B cell (primary cell): ENCODE measurements around the gene ZFAND6. TPM values are rescaled to one million over a fixed set of nuclear protein-coding genes. Genes with fewer than 3 reads are reported as not detected.

Experiments used
- ATAC-seq: fragments of 200-7000 bp; cut with Tn5 transposase; one replicate; pipeline ENCODE4 v1.10.0; 2021; ENCODE audit warnings: low read depth, mild to moderate bottlenecking, moderate number of reproducible peaks, moderate library complexity
- CTCF ChIA-PET: fragments of 350-600 bp; sonication (Branson Sonifier 250); formaldehyde crosslinking; loops from one replicate; lab custom pipeline; 2021; ENCODE audit warnings: antibody characterized with exemption, inconsistent platforms; lab: Charles Lee
- POLR2A ChIA-PET: fragments of 350-600 bp; sonication (Branson Sonifier 250); formaldehyde crosslinking; loops from one replicate; lab custom pipeline; 2021; ENCODE audit warnings: antibody characterized with exemption; lab: Charles Lee
- DNase-seq: peaks from one replicate; pipeline ENCODE4 v3.0.0; 2013
- H2AFZ ChIP-seq: 2 replicates; pipeline ENCODE4 v1.6.1; 2012; ENCODE audit warnings: mild to moderate bottlenecking, low read depth, low read length; ENCODE audit not compliant: insufficient read depth, poor library complexity, severe bottlenecking
- H3K27ac ChIP-seq, 2 donors: 1 replicate in 1 of 2; 2 replicates in 1 of 2; pipeline ENCODE4 v1.5.1; 2012 to 2013; ENCODE audit warnings: low read length in 2 of 2, mild to moderate bottlenecking in 2 of 2, moderate library complexity in 1 of 2
- H3K27me3 ChIP-seq, 4 experiments: fragments of 200-600 bp in 1 of 4; sonication (generic) in 1 of 4; replicated peaks in 1 of 4; 1 replicate in 2 of 4; 2 replicates in 2 of 4; pipeline versions ENCODE4 v1.6.1 to v1.7.0; 2013 to 2016; ENCODE audit warnings: low read length in 3 of 4, mild to moderate bottlenecking in 2 of 4, mixed read lengths in 1 of 4, moderate library complexity in 1 of 4; ENCODE audit not compliant: insufficient read depth in 4 of 4, control insufficient read depth in 3 of 4; ENCODE audit errors: control extremely low read depth in 1 of 4
- H3K36me3 ChIP-seq, 2 experiments: replicated peaks in 1 of 2; 1 replicate in 1 of 2; 2 replicates in 1 of 2; pipeline versions ENCODE4 v1.6.1 to v1.7.1; 2013; ENCODE audit warnings: low read length in 1 of 2; ENCODE audit not compliant: insufficient read depth in 2 of 2, control insufficient read depth in 1 of 2; ENCODE audit errors: control extremely low read depth in 1 of 2, extremely low read depth in 1 of 2
- H3K4me1 ChIP-seq, 2 donors: fragments of 200-600 bp in 1 of 2; sonication (generic) in 1 of 2; 1 replicate in 1 of 2; 2 replicates in 1 of 2; pipeline versions ENCODE4 v1.5.1 to v1.6.1; 2013 to 2017; ENCODE audit warnings: low read length in 2 of 2; ENCODE audit not compliant: control insufficient read depth in 2 of 2, insufficient read depth in 2 of 2
- H3K4me2 ChIP-seq: replicated peaks from 2 replicates; pipeline ENCODE3; 2012; ENCODE audit warnings: mild to moderate bottlenecking, low read depth, low read length; ENCODE audit not compliant: poor library complexity, severe bottlenecking
- H3K4me3 ChIP-seq, 5 experiments: fragments of 200-600 bp in 1 of 5; sonication (generic) in 1 of 5; 1 replicate in 3 of 5; 2 replicates in 2 of 5; pipeline versions ENCODE4 v1.5.1 to v1.7.0; 2011 to 2016; ENCODE audit warnings: low read length in 4 of 5, mild to moderate bottlenecking in 4 of 5, low read depth in 2 of 5, control low read depth in 1 of 5, moderate library complexity in 1 of 5; ENCODE audit not compliant: insufficient read depth in 1 of 5; ENCODE audit errors: control extremely low read depth in 1 of 5, extremely low read depth in 1 of 5
- H3K79me2 ChIP-seq: fragments of 200-600 bp; sonication (generic); one replicate; pipeline ENCODE4 v1.6.0; 2016; ENCODE audit warnings: low read length; ENCODE audit not compliant: control insufficient read depth, insufficient read depth
- H3K9ac ChIP-seq: fragments of 200-600 bp; sonication (generic); 2 replicates; pipeline ENCODE4 v1.6.1; 2017; ENCODE audit warnings: mild to moderate bottlenecking, low read length, moderate library complexity
- H3K9me3 ChIP-seq, 3 donors: one replicate each; pipeline versions ENCODE4 v1.6.1 to v1.7.1; 2013; ENCODE audit warnings: low read length in 2 of 3; ENCODE audit not compliant: control insufficient read depth in 2 of 3, insufficient read depth in 1 of 3; ENCODE audit errors: control extremely low read depth in 1 of 3
- H4K20me1 ChIP-seq: 2 replicates; pipeline ENCODE4 v1.6.0; 2012; ENCODE audit warnings: mild to moderate bottlenecking, low read length; ENCODE audit not compliant: insufficient read depth, control insufficient read depth, poor library complexity, severe bottlenecking
- H3K27ac Mint-ChIP-seq: one replicate; pipeline ENCODE4 v1.8.0; 2021; ENCODE audit warnings: mixed read lengths
- H3K27me3 Mint-ChIP-seq: one replicate; pipeline ENCODE4 v1.8.0; 2021; ENCODE audit warnings: mixed read lengths
- H3K4me1 Mint-ChIP-seq: one replicate; pipeline ENCODE4 v1.8.0; 2021; ENCODE audit warnings: mixed read lengths
- H3K4me3 Mint-ChIP-seq: one replicate; pipeline ENCODE4 v1.8.0; 2021; ENCODE audit warnings: mixed read lengths
- H3K9me3 Mint-ChIP-seq: one replicate; pipeline ENCODE4 v1.8.0; 2022; ENCODE audit warnings: mixed read lengths; ENCODE audit not compliant: insufficient read depth
- CTCF ChIP-seq: fragments of 200-600 bp; IDR thresholded peaks from one replicate; pipeline ENCODE4 v1.8.0; 2022; ENCODE audit warnings: antibody characterized with exemption, mild to moderate bottlenecking
- EZH2 ChIP-seq: IDR thresholded peaks from 2 replicates; pipeline ENCODE4 v1.6.1; 2012; ENCODE audit warnings: borderline replicate concordance, low read depth, mild to moderate bottlenecking, moderate library complexity, low read length; ENCODE audit not compliant: insufficient read depth, poor library complexity, severe bottlenecking
- WGBS: methylation state at CpG from one replicate; pipeline ENCODE4 v1.1.5; 2013; ENCODE audit warnings: missing lambda C conversion rate; ENCODE audit not compliant: insufficient coverage; 5-methylcytosine and 5-hydroxymethylcytosine counted together
- intact Hi-C: fragments of 100-400 bp; cut with micrococcal nuclease; formaldehyde crosslinking; loops from one replicate; pipeline ENCODE4 v1.10.0; 2022
- polyA plus RNA-seq: library from polyadenylated mRNA; depleted of rRNA; stranded (reverse); fragments of >200 nt; gene quantifications from 2 replicates; pipeline ENCODE4 v1.2.3, GENCODE V29; 2012
- total RNA-seq, 2 donors: library from RNA; stranded (reverse); fragments of 120-200 nt in 1 of 2; gene quantifications; 1 replicate in 1 of 2; 2 replicates in 1 of 2; pipeline versions ENCODE4 v1.2.3 to v1.2.4, GENCODE V29; 2013 to 2022

Gene ZFAND6
- total and polyA plus RNA-seq, 2 donors (not counting 1 experiment from before 2014, with no cell fraction given) = 60.6 to 144 TPM

- no peak overlapping the region for H3K27ac ChIP-seq
- peaks cover 0 to 3% (median 2%) of the 10 kb centered on the region in 3 donors for H3K9me3 ChIP-seq
- H3K9me3 Mint-ChIP-seq = no peaks in the 10 kb centered on the region
- ATAC-seq = no peak
- no CpG with 5 or more reads among the region's 4 CpGs for WGBS
- H3K4me1 ChIP-seq = no peaks in the 10 kb centered on the region
- ChIA-PET POLR2A (interaction anchor here (0.6 kb wide), 1 partner anchor 123 kb away, joined by 3 read pairs; no protein-coding TSS in a partner anchor), CTCF (no interaction called here)
- H3K4me3 Mint-ChIP-seq = no peak overlapping the region
- TF ChIP-seq EZH2 (no peak), CTCF (no peak)
- intact Hi-C loops = no loop called here
- H3K36me3 ChIP-seq = peaks cover 0 to 11% of the 10 kb centered on the region in 2 experiments
- no peak overlapping the region for H3K9ac ChIP-seq
- H3K4me2 ChIP-seq = no peak overlapping the region
- H3K27ac Mint-ChIP-seq = no peak overlapping the region
- H2AFZ ChIP-seq = no peak overlapping the region
- H3K79me2 ChIP-seq = no peaks in the 10 kb centered on the region
- no peak overlapping the region for H3K4me3 ChIP-seq
- H3K27me3 ChIP-seq = no peaks in the 10 kb centered on the region
- H3K4me1 Mint-ChIP-seq = no peaks in the 10 kb centered on the region
- DNase-seq = no peak
- H3K27me3 Mint-ChIP-seq = no peaks in the 10 kb centered on the region
- H4K20me1 ChIP-seq = no peaks in the 10 kb centered on the region
Measured at GRCh38 chr15:80140909-80141308, 81.4 kb downstream of the ZFAND6 start.

GRCh38 chr15:80141916-80142598, 82.6 kb downstream of the ZFAND6 start:
- Histone ChIP-seq H3K9me3 (peaks cover 0 to 3% (median 2%) of the 10 kb centered on the region in 3 donors), H3K9ac (no peak overlapping the region), H4K20me1 (no peaks in the 10 kb centered on the region), H3K4me2 (no peak overlapping the region), H3K79me2 (no peaks in the 10 kb centered on the region), H3K4me3 (no peak overlapping the region), H3K27ac (no peak overlapping the region), H3K27me3 (no peaks in the 10 kb centered on the region), H3K36me3 (peaks cover 0 to 4% of the 10 kb centered on the region in 2 experiments), H3K4me1 (no peaks in the 10 kb centered on the region), H2AFZ (no peak overlapping the region)
- no peak overlapping the region for H3K27ac Mint-ChIP-seq
- POLR2A ChIA-PET = interaction anchor here (0.7 kb wide), 1 partner anchor 124 kb away, joined by 3 read pairs; no protein-coding TSS in a partner anchor
- H3K4me3 Mint-ChIP-seq = no peak overlapping the region
- no peak for DNase-seq
- CTCF ChIA-PET = no interaction called here
- TF ChIP-seq EZH2 (no peak), CTCF (no peak)
- intact Hi-C loops = no loop called here
- 100% methylated on average over 1 of the region's 5 CpGs for WGBS
- H3K4me1 Mint-ChIP-seq = no peaks in the 10 kb centered on the region
- peaks cover 4% of the 10 kb centered on the region for H3K9me3 Mint-ChIP-seq
- ATAC-seq = no peak
- H3K27me3 Mint-ChIP-seq = no peaks in the 10 kb centered on the region
